ENCODE results near the gene PLA2G2F.
"Not testable (repeated sequence)": the region's sequence is repeated elsewhere in the genome, so short reads cannot be mapped to it uniquely, and the experiment has no call there.

PLA2G2F gene

GRCh38 chr1:20126806-20127440, 12.2 kb upstream of the PLA2G2F start:
- ChIA-PET CTCF (interaction anchor here (1.3 to 4.6 kb wide), 4 partner anchors 10 to 25 kb away, joined by 3 to 34 read pairs (median 10); no protein-coding TSS in a partner anchor), POLR2A (no interaction called here)
- TF ChIP-seq CTCF (IDR thresholded peaks at IDR 0.05; ENCODE audit: control extremely low read depth, extremely low read depth, low read depth, missing control alignments) = no peak
- DNase-seq (ENCODE audit: extremely low spot score) = no peak

- CTCF ChIA-PET; POLR2A ChIA-PET; DNase-seq (ENCODE audit: extremely low spot score): not testable (repeated sequence)
These were observed 8.6 kb upstream of the PLA2G2F start for GRCh38 chr1:20130518-20130917.

GRCh38 chr1:20134995-20135394, 4.1 kb upstream of the PLA2G2F start:
- POLR2A ChIA-PET = no interaction called here
- no peak for TF ChIP-seq CTCF (IDR thresholded peaks at IDR 0.05; ENCODE audit: control extremely low read depth, extremely low read depth, low read depth, missing control alignments)
- CTCF ChIA-PET = no interaction called here
- DNase-seq (ENCODE audit: extremely low spot score) = no peak

GRCh38 chr1:20136249-20136648, 2.9 kb upstream of the PLA2G2F start:
- no peak for TF ChIP-seq CTCF (IDR thresholded peaks at IDR 0.05; ENCODE audit: control extremely low read depth, extremely low read depth, low read depth, missing control alignments)
- no peak for DNase-seq (ENCODE audit: extremely low spot score)
- POLR2A ChIA-PET = no interaction called here
- CTCF ChIA-PET = interaction anchor here (1.4 to 1.5 kb wide), 2 partner anchors 10 to 34 kb away, joined by 3 read pairs; no protein-coding TSS in a partner anchor

GRCh38 chr1:20137055-20137454, 2.1 kb upstream of the PLA2G2F start:
- DNase-seq (ENCODE audit: extremely low spot score) = no peak
- no peak for TF ChIP-seq CTCF (IDR thresholded peaks at IDR 0.05; ENCODE audit: control extremely low read depth, extremely low read depth, low read depth, missing control alignments)
- POLR2A ChIA-PET = no interaction called here
- CTCF ChIA-PET = interaction anchor here (1.4 to 1.5 kb wide), 2 partner anchors 11 to 35 kb away, joined by 3 read pairs; no protein-coding TSS in a partner anchor

- ChIA-PET POLR2A (no interaction called here), CTCF (interaction anchor here (0.6 to 1.5 kb wide), 4 partner anchors 11 to 220 kb away, joined by 3 read pairs; no protein-coding TSS in a partner anchor)
- DNase-seq (ENCODE audit: extremely low spot score) = no peak
- no peak for TF ChIP-seq CTCF (IDR thresholded peaks at IDR 0.05; ENCODE audit: control extremely low read depth, extremely low read depth, low read depth, missing control alignments)
These were observed 1.5 kb upstream of the PLA2G2F start for GRCh38 chr1:20137604-20138003.

- POLR2A ChIA-PET = no interaction called here
- no peak for DNase-seq (ENCODE audit: extremely low spot score)
- no peak for TF ChIP-seq CTCF (IDR thresholded peaks at IDR 0.05; ENCODE audit: control extremely low read depth, extremely low read depth, low read depth, missing control alignments)
- CTCF ChIA-PET = interaction anchor here (0.6 to 0.7 kb wide), 2 partner anchors 14 to 221 kb away, joined by 3 read pairs; no protein-coding TSS in a partner anchor
These were observed 777 bp upstream of the PLA2G2F start for GRCh38 chr1:20138346-20138745.
